K562 (cell line): Measurements from ENCODE around the gene PSMC1. TPM values are rescaled to one million over a fixed set of nuclear protein-coding genes. Genes with fewer than 3 reads are reported as not detected.

Experiments used
- KDM5B ChIP-seq: fragments of 200-600 bp; sonication (generic); IDR thresholded peaks from 2 replicates; pipeline ENCODE4 v1.6.1; 2012; ENCODE audit warnings: low read depth, mild to moderate bottlenecking, moderate library complexity, low read length, control low read depth, inconsistent platforms; ENCODE audit not compliant: insufficient replicate concordance
- PML ChIP-seq: IDR thresholded peaks from 2 replicates; pipeline ENCODE4 v1.6.1; 2012; ENCODE audit warnings: low read length, inconsistent platforms
- POLR2AphosphoS5 ChIP-seq: IDR thresholded peaks from 2 replicates; pipeline ENCODE4 v1.6.1; 2011; ENCODE audit warnings: mild to moderate bottlenecking, low read depth, low read length, moderate library complexity; ENCODE audit not compliant: control insufficient read depth, insufficient read depth
- ZBTB5 ChIP-seq: fragments of 450-650 bp; IDR thresholded peaks from 2 replicates; pipeline ENCODE4 v1.6.1; 2017; ENCODE audit warnings: antibody characterized with exemption
- ZNF197 ChIP-seq: fragments of 200-800 bp; sonication (Bioruptor generic); IDR thresholded peaks from 2 replicates; pipeline ENCODE4 v1.6.1; 2016; ENCODE audit warnings: low read depth, missing genetic modification characterization, missing compliant biosample characterization
- ZNF217 ChIP-seq: sonication (generic); formaldehyde crosslinking; IDR thresholded peaks from 2 replicates; pipeline ENCODE4 v1.8.0; 2022; ENCODE audit warnings: mild to moderate bottlenecking, missing genetic modification reagents
- ZNF324 ChIP-seq: fragments of 250-450 bp; sonication (Bioruptor Pico); IDR thresholded peaks from 2 replicates; pipeline ENCODE4 v1.4.0; 2020; ENCODE audit warnings: mild to moderate bottlenecking
- ZNF639 ChIP-seq, 2 experiments: fragments of 200-800 bp in 1 of 2; sonication (Bioruptor generic) in 1 of 2; sonication (generic) in 1 of 2; formaldehyde crosslinking in 1 of 2; IDR thresholded peaks in 1 of 2; conservative IDR thresholded peaks in 1 of 2; 2 replicates each; pipeline versions ENCODE4 v1.5.0 to v1.6.1; 2016 to 2020; ENCODE audit warnings: missing compliant biosample characterization in 1 of 2, missing genetic modification characterization in 1 of 2, missing genetic modification reagents in 1 of 2
- polyA plus RNA-seq, 8 experiments: library from polyadenylated mRNA; depleted of rRNA in 4 of 8; stranded (reverse) in 5 of 8; unstranded in 3 of 8; fragments of >200 nt; fragmentation: Nextera tagmentation in 2 of 8; fragmentation: Illumina TruSeq in 1 of 8; extraction: Ambion mirVana in 2 of 8; extraction: Trizol in 1 of 8; gene quantifications; 2 replicates each; pipeline versions ENCODE4 v1.2.1 to v1.2.3, GENCODE V29; 2011 to 2014; ENCODE audit warnings: inconsistent platforms in 1 of 8, missing spikeins in 1 of 8
- total RNA-seq, 7 experiments: library from RNA; depleted of rRNA in 6 of 7; stranded (reverse); fragments of >200 nt in 6 of 7; fragmentation: Illumina TruSeq in 2 of 7; extraction: Trizol in 2 of 7; gene quantifications; 2 replicates each; pipeline versions ENCODE4 v1.2.1 to v1.2.3, GENCODE V29; 2011 to 2021; ENCODE audit warnings: low replicate concordance in 1 of 7
- TF ChIP-seq, protein P1 (sequence below): fragments of 450-650 bp; formaldehyde crosslinking; IDR thresholded peaks from 2 replicates; pipeline ENCODE4 v1.4.0; 2020; ENCODE audit warnings: mild to moderate bottlenecking, moderate library complexity

PSMC1 gene
- total and polyA plus RNA-seq, 9 of the 15 experiments (the other 6 are each of a cell fraction or from before 2014, with no cell fraction given), result 87.8 to 276 (median 165) TPM

DNA sequence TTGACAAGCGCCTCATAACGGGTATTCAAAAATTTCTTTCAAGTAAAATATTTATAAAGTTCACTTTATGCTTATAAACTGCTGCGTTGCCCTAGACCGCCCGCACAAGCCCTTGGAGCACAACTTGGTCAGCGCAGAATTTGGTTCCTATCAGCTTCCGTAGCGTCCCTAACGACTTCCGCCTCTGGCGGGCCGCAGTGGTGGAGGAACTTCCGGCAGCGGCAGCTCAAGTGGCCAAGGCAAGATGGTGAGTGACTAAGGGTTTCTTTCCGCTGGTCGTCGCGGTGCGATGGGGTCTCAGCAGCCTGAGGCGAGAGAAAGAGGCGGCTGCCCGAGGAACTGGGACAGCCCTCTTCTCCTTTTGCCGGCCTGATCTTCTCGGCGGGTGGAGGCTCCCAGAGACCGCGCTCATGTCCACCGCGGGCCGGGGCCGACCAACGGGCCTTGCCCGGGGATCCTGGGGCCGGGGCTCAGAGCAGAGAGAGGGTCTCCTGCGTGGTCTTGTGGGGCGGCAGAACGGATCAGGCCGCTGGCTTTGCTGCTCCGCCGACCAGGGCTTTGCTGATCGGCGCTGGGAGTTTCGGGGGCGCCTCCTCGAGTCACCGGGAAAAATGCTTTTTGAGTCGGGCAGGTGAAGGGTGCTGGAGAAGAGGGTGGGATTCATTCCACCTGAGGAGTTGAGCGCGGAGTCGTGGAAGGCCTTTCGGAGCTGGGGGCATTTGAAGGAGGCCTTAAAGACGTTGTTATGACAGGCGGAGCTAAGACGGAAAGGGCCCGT is at the start of gene PSMC1 (continued):
- TF ChIP-seq ZNF217 (CRISPR knock-in tag) (no peak), ZNF197 (CRISPR knock-in tag) (no peak), ZBTB5 (no peak), PML (peak; percentile 51; the same call in 1 of the 2 replicates), ZNF639 (CRISPR knock-in tag; conservative IDR thresholded peaks at IDR 0.05 in 1 of 2, IDR thresholded peaks at IDR 0.05 in 1 of 2) (no peak), KDM5B (no peak), POLR2AphosphoS5 (peak; percentile 75), ZNF324 (CRISPR knock-in tag) (no peak)
- TF ChIP-seq, protein P1, sequence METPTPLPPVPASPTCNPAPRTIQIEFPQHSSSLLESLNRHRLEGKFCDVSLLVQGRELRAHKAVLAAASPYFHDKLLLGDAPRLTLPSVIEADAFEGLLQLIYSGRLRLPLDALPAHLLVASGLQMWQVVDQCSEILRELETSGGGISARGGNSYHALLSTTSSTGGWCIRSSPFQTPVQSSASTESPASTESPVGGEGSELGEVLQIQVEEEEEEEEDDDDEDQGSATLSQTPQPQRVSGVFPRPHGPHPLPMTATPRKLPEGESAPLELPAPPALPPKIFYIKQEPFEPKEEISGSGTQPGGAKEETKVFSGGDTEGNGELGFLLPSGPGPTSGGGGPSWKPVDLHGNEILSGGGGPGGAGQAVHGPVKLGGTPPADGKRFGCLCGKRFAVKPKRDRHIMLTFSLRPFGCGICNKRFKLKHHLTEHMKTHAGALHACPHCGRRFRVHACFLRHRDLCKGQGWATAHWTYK (CRISPR knock-in tag), result no peak
- TF ChIP-seq, all 486 proteins: peak for 84
